ENCODE measurements around the gene MEMO1.
"Not testable (repeated sequence)": the region's sequence is repeated elsewhere in the genome, so short reads cannot be mapped to it uniquely, and the experiment has no call there.

Gene MEMO1

GRCh38 chr2:32039447-32040219 is 28.8 kb upstream of the MEMO1 start, which contains the start of gene DPY30:
Gene DPY30 (minus strand): TSS chr2:32039805. CDS start chr2:32039456, 349 bp downstream.
- Histone ChIP-seq H3K9me3 (no peaks in the 10 kb centered on the region), H3K36me3 (no peaks in the 10 kb centered on the region), H3K27me3 (no peaks in the 10 kb centered on the region), H3K4me1 (ENCODE audit: control insufficient read depth in 1 of 2, insufficient read depth in 1 of 2, low read depth in 1 of 2, low read length in 1 of 2) (peaks cover 14 to 15% of the 10 kb centered on the region in 2 experiments), H3K4me3 (ENCODE audit: low read depth in 1 of 2, low read length in 1 of 2) (peak within 1 kb of the TSS; percentile 82 to 85), H3K27ac (peak within 1 kb of the TSS; percentile 86)
- peak; percentile 30 for TF ChIP-seq CTCF (IDR thresholded peaks at IDR 0.05)

- H3K4me1 ChIP-seq (ENCODE audit: control insufficient read depth in 1 of 2, insufficient read depth in 1 of 2, low read depth in 1 of 2, low read length in 1 of 2); H3K27ac ChIP-seq: not testable (repeated sequence)
Measured at GRCh38 chr2:32034198-32034887, 23.5 kb upstream of the MEMO1 start.

GRCh38 chr2:32018789-32019482 is 8.1 kb upstream of the MEMO1 start:
- H3K27me3 ChIP-seq; H3K4me1 ChIP-seq (ENCODE audit: control insufficient read depth in 1 of 2, insufficient read depth in 1 of 2, low read depth in 1 of 2, low read length in 1 of 2); H3K4me3 ChIP-seq (ENCODE audit: low read depth in 1 of 2, low read length in 1 of 2); H3K27ac ChIP-seq; H3K9me3 ChIP-seq: not testable (repeated sequence)
- peaks cover 38% of the 10 kb centered on the region for H3K36me3 ChIP-seq

More at GRCh38 chr2:32034198-32034887, 23.5 kb upstream of the MEMO1 start:
- H3K9me3 ChIP-seq; H3K4me3 ChIP-seq (ENCODE audit: low read depth in 1 of 2, low read length in 1 of 2); H3K36me3 ChIP-seq; H3K27me3 ChIP-seq: not testable (repeated sequence)

GRCh38 chr2:32012872-32013271 is 2.1 kb upstream of the MEMO1 start:
- H3K27me3 ChIP-seq = no peaks in the 10 kb centered on the region
- H3K4me3 ChIP-seq (ENCODE audit: low read depth in 1 of 2, low read length in 1 of 2) = no peak overlapping the region
- H3K27ac ChIP-seq = peak overlapping the region; percentile 99
- peaks cover 4% of the 10 kb centered on the region for H3K36me3 ChIP-seq
- H3K4me1 ChIP-seq (ENCODE audit: control insufficient read depth in 1 of 2, insufficient read depth in 1 of 2, low read depth in 1 of 2, low read length in 1 of 2) = peaks cover 31 to 35% of the 10 kb centered on the region in 2 experiments
- no peak for TF ChIP-seq CTCF (IDR thresholded peaks at IDR 0.05)
- H3K9me3 ChIP-seq = no peaks in the 10 kb centered on the region

GRCh38 chr2:32011485-32011960 is 715 bp upstream of the MEMO1 start:
- H3K36me3 ChIP-seq = no peaks in the 10 kb centered on the region
- H3K27me3 ChIP-seq = no peaks in the 10 kb centered on the region
- peak overlapping the region; percentile 82 to 86 for H3K4me3 ChIP-seq (ENCODE audit: low read depth in 1 of 2, low read length in 1 of 2)
- H3K9me3 ChIP-seq = no peaks in the 10 kb centered on the region
- H3K4me1 ChIP-seq (ENCODE audit: control insufficient read depth in 1 of 2, insufficient read depth in 1 of 2, low read depth in 1 of 2, low read length in 1 of 2) = peaks cover 45 to 48% of the 10 kb centered on the region in 2 experiments
- H3K27ac ChIP-seq = peak overlapping the region; percentile 99
- no peak for TF ChIP-seq CTCF (IDR thresholded peaks at IDR 0.05)

- peak overlapping the region; percentile 99 for H3K27ac ChIP-seq
- H3K4me3 ChIP-seq (ENCODE audit: low read depth in 1 of 2, low read length in 1 of 2) = peak overlapping the region; percentile 86
- not testable (repeated sequence) for H3K27me3 ChIP-seq, H3K36me3 ChIP-seq, H3K9me3 ChIP-seq
- peaks cover 57 to 60% of the 10 kb centered on the region in 2 experiments for H3K4me1 ChIP-seq (ENCODE audit: control insufficient read depth in 1 of 2, insufficient read depth in 1 of 2, low read depth in 1 of 2, low read length in 1 of 2)
Measured at GRCh38 chr2:32010280-32010669, 533 bp downstream of the MEMO1 start.

Data from neutrophil (primary cell).